Spleen (tissue), 7 donors: ENCODE results near the gene ME2.

Source experiments
- CTCF ChIP-seq, 11 experiments: fragments of 200-600 bp in 7 of 11; fragments of 450-650 bp in 4 of 11; sonication (generic) in 4 of 11; IDR thresholded peaks in 8 of 11; conservative IDR thresholded peaks in 3 of 11; 1 replicate in 7 of 11; 2 replicates in 4 of 11; pipeline versions ENCODE4 v1.4.0 to v1.8.0; 2016 to 2021; ENCODE audit warnings: antibody characterized with exemption in 11 of 11, inconsistent platforms in 4 of 11, mild to moderate bottlenecking in 1 of 11
- POLR2A ChIP-seq, 3 donors: fragments of 450-650 bp; IDR thresholded peaks; one replicate each; pipeline ENCODE4 v1.5.1; 2017; ENCODE audit warnings: antibody characterized with exemption in 3 of 3, mild to moderate bottlenecking in 1 of 3
- donor health status: DM: no; HTN: no; CAD: no; lungs with moderate emphysema.
- donor health status: DM: no; HTN: no; CAD: no.
- donor health status: DM: no; HTN: no; CAD: no.

GRCh38 chr18:50863840-50864375, 15.0 kb upstream of the ME2 start:
- no peak for TF ChIP-seq CTCF (IDR thresholded peaks at IDR 0.05 in 8 of 11, conservative IDR thresholded peaks at IDR 0.05 in 3 of 11)
- TF ChIP-seq POLR2A (IDR thresholded peaks at IDR 0.05) = no peak
